ENCODE measurements around the gene PES1.
A peak's percentile ranks its signal among the peaks of the same experiment; 100 is the strongest.
"Not testable (repeated sequence)": the region's sequence is repeated elsewhere in the genome, so short reads cannot be mapped to it uniquely, and the experiment has no call there.

PES1 gene

GRCh38 chr22:30607300-30607930 lies 15.7 kb upstream of the PES1 start:
- DNase-seq, result no peak

GRCh38 chr22:30606455-30607299 lies 15.0 kb upstream of the PES1 start, which contains the start of gene TCN2:
Gene TCN2, plus strand, starts transcription at chr22:30607174. Its CDS starts 158 bp downstream, at chr22:30607332.
- peak; percentile 28 for DNase-seq

GRCh38 chr22:30605449-30606110 lies 13.9 kb upstream of the PES1 start:
- peak; percentile 51 for DNase-seq

GRCh38 chr22:30604723-30605122 lies 13.0 kb upstream of the PES1 start:
- no peak for DNase-seq

- DNase-seq, result no peak
These were observed 12.1 kb upstream of the PES1 start for GRCh38 chr22:30603801-30604200.

- DNase-seq, result peak; percentile 8
These were observed 10.3 kb upstream of the PES1 start for GRCh38 chr22:30602049-30602448.

- no peak for DNase-seq
These were observed 9.8 kb upstream of the PES1 start for GRCh38 chr22:30601464-30601863.

GRCh38 chr22:30600921-30601320 lies 9.2 kb upstream of the PES1 start:
- no peak for DNase-seq

GRCh38 chr22:30598986-30599385 lies 7.3 kb upstream of the PES1 start:
- DNase-seq, result no peak

GRCh38 chr22:30596886-30597285 lies 5.2 kb upstream of the PES1 start:
- no peak for DNase-seq

- no peak for DNase-seq
These were observed 4.5 kb upstream of the PES1 start for GRCh38 chr22:30596199-30596598.

GRCh38 chr22:30592360-30592713 lies 627 bp upstream of the PES1 start:
- DNase-seq, result not testable (repeated sequence)

GRCh38 chr22:30591191-30591587 lies 521 bp downstream of the PES1 start:
- peak; percentile 3 for DNase-seq

- no peak for DNase-seq
These were observed 5.3 kb downstream of the PES1 start for GRCh38 chr22:30586414-30586813.

GRCh38 chr22:30584441-30584840 lies 7.3 kb downstream of the PES1 start:
- no peak for DNase-seq

- DNase-seq, result no peak
These were observed 8.7 kb downstream of the PES1 start for GRCh38 chr22:30582788-30583545.

GRCh38 chr22:30582051-30582450 lies 9.7 kb downstream of the PES1 start:
- DNase-seq, result no peak

GRCh38 chr22:30580896-30581295 lies 10.8 kb downstream of the PES1 start:
- DNase-seq, result no peak

GRCh38 chr22:30578481-30578880 lies 13.2 kb downstream of the PES1 start:
- DNase-seq, result no peak

GRCh38 chr22:30575859-30576258 lies 15.9 kb downstream of the PES1 start:
- no peak for DNase-seq

GRCh38 chr22:30574997-30575671 lies 16.6 kb downstream of the PES1 start:
- DNase-seq, result no peak

Measured in activated naive CD4-positive, alpha-beta T cell treated with Interleukin-2 at 50 U/mL for 16 hours (primary cell).